Effector CD4-positive, alpha-beta T cell (primary cell): ENCODE measurements around the gene TSHZ1.

ENCODE experiments used
- DNase-seq: peaks from one replicate; pipeline ENCODE4 v3.0.0-alpha.2; 2020

Gene TSHZ1

DNA sequence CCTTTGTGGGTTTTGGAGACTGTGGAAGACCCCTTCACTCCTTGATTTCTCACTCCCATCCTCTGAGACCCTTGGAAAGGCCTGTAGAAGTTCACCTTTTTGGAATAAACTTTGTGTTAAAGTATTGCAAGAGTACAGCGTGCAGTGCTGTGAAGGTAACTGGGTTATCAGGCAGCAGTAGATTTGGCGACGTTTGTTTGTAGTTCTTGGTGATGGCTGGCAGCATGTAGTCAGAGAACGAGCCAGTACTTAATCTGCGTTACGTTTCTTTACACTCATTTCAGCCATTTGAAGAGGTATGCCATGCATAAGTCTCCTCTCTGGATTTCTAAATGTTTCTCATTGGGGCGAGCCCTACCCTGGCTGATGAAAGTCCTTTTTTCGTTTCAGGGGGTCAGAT is 64.6 kb downstream of the TSHZ1 start:
- no peak for DNase-seq

DNA sequence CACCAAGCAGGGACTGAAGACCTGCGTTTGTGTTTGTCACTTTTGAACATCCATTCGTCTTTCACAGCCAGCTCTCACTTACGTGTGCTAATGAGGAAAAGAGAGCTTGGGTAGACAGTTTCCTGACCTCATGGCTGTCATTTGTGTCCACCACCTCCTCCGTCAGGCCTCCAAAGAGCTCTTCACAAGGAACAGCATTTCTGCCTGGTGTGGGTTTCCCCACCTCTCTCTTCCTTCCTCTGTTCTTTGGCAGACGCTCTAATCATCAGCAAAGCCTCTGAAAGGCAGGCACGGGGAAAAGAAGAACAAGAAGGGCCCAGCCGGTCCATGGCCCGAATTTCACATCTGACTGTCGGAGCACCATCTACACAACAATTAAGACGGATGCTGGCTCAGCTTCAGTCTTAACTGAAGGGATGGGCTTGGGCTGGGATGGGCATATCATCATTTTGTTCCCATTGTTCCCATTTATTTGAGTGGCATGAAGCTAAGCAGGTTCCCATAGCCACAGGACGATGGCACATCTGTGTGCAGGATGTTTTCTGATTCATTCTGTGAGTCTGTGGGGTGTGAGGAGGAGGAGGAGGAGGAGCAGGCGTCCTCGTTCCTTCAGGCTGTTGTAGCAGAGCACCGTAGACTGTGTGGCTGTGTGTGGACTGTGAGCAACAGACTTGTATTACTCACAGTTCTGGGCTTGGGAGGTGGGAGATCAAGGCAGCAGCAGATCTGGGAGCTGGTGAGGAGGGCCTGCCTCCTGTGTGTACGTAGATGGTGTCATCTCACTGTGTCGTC is 66.4 kb downstream of the TSHZ1 start:
- no peak for DNase-seq

DNA sequence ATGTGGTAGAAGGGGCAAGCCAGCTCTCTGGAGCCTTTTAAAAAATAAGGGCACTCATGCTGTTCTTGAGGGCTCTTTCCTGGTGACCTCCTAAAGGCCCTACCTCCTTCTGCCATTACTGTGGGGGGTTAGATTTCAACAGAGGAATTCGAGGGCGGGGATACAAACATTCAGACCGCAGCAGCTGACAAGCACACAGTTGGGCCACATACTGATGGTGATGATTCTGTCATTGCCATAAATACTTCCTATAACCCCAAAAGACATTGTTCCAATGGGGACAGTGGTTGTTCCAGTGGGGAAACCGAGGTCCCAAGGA is 67.0 kb downstream of the TSHZ1 start:
- DNase-seq = no peak

DNA sequence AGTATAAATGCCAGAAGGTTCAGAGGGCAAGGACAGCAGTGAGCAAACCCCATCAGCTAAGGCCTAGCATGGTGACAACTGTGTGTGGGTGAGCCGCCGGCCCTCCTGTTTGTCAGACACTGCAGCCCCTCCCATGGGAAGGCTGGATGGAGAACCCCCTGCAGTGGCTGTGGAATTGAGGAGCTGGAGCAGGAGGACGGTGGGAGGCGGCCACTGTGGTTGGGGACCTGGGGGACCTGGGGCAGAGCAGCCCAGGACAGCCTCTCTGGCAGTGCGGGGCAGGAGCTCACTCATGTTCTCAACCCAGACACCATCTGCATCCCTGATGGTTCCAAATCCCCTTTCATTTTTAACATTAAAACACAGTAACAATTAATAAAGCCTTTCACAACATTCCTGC is 68.8 kb downstream of the TSHZ1 start:
- no peak for DNase-seq

DNA sequence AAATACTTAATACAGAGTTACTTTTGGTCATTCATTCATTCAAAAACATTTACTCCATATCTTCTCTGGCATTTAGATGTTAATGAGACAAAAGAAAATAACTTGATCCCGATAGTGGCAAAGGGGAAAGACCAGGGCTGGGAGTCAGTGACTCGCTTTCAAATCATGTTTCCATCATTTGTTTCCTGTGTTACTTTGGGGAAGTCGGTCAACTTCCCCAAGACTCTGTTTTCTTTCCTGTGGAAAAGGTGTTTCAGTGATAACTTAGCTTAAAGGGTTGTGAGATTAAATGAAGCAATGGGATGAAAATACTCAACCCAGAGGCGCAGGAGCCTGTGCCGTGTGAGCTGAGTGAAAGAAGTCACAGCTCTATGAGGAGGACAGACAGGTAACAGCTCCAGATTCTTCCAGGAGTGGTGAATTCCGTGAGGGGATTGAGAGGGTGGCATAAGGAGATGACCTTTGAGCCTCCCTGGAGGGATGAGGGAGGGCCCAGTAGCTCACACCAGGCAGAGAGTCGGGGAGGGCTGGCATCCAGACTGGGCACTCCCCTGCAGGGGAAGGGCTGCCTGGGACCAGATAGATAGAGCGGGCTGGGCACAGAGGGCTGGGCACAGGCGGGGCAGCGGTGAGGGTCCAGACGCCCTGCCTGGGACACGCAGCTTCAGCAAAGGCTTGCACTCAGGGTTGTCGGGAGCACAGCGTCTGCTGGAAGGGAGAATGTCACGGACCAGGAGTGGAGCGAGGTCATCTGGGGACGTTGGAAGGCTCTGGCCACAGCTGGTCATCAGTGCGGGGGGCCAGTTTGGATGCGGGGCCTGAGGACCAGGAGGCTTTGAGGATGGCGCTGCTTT is 70.1 kb downstream of the TSHZ1 start:
- no peak for DNase-seq

DNA sequence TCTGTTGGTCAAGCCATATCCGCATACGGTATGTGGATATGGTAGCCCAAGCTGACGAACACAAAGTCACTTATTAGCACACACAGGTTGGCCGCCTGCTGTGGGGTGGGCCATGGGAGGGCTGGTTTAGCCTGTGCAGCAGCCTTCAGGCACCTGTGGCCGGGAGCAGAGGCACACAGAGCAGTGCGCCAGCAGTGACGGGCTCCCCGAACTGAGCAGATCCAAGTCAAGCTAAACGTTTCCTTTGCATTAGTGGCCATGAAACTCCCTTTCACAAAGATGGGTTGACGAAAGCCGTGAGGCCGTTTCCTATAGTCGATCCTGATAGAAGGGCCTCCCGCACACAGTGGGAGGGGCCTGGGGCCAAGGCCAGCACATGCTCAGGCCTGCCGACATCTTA is 72.1 kb downstream of the TSHZ1 start:
- DNase-seq = no peak

DNA sequence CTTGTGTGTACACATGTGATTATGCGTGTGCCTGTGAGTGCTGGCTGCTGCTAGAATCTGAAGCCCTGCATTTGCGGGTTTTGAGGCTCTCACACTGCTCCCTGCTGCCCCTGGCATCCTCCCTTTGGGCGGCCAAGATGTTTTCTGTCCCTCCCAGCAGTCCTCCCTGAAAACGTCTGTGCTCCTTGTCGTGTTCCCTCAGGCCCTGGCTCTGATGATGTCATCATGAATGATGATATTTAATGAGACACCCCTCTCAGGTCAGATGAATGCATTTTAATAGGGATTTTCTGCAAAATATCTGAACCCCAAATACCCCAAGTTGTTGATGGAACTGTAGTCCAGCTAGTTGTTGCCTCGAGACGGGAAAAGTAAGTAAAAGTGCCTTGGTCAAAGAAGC is 73.1 kb downstream of the TSHZ1 start:
- DNase-seq = no peak

DNA sequence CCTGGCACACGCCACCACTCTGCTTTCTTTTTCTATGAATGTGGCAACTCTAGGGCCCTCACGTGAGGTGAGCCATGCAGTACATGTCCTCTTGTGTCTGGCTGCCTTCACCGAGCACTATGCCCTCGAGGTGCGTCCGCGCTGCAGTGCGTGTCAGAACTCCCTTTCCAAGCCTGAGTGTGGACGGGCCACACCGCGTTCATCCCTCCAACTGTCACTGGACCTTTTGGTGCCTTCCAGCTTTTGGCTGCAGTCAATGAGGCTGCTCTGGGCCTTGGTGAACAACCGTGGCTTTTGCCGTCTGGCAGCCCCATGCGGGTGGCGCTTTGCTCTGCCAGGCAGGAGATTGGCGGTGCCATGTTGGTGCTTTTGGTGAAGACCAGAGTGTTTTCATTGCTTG is 74.0 kb downstream of the TSHZ1 start:
- no peak for DNase-seq

DNA sequence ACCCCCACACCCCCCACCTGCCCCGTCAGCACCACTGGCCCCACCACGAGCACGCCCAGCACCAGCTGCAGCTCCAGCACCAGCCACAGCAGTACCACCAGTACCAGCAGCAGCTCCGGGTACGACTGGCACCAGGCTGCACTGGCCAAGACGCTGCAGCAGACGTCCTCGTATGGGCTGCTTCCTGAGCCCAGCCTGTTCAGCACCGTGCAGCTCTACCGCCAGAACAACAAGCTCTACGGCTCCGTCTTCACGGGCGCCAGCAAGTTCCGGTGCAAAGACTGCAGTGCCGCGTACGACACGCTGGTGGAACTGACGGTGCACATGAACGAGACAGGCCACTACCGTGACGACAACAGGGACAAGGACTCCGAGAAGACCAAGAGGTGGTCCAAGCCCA is 75.3 kb downstream of the TSHZ1 start:
- no peak for DNase-seq

DNA sequence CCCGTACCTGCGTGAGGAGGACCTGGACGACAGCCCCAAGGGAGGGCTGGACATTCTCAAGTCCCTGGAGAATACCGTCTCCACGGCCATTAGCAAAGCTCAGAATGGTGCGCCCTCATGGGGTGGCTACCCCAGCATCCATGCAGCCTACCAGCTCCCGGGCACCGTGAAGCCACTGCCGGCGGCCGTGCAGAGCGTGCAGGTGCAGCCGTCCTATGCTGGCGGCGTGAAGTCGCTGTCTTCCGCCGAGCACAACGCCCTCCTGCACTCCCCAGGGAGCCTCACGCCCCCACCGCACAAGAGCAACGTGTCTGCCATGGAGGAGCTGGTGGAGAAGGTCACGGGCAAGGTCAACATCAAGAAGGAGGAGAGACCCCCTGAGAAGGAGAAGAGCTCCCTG is 76.4 kb downstream of the TSHZ1 start:
- no peak for DNase-seq

DNA sequence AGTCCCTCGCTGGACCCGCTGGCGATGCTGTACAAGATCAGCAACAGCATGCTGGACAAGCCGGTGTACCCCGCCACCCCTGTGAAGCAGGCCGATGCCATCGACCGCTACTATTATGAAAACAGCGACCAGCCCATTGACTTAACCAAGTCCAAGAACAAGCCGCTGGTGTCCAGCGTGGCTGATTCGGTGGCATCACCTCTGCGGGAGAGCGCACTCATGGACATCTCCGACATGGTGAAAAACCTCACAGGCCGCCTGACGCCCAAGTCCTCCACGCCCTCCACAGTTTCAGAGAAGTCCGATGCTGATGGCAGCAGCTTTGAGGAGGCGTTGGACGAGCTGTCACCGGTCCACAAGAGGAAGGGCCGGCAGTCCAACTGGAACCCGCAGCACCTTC is 77.1 kb downstream of the TSHZ1 start:
- no peak for DNase-seq

DNA sequence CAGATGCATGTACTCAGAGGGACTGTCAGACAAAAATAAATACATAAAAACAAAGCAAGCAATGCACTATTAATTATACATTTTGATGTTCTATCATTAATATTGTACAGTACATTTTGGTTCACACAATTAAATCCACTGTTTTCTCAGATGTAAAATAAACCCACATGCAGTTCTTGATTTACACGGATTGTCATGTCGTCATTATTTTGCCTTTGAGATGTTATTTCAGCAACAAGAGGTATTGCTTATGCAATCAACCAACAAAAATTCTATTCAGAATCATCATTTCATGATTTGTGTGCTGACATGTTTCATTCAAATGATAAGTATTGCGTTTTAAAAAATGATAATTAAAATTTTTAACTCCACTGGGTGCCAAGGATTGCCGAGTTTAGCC is 79.2 kb downstream of the TSHZ1 start:
- DNase-seq = no peak

DNA sequence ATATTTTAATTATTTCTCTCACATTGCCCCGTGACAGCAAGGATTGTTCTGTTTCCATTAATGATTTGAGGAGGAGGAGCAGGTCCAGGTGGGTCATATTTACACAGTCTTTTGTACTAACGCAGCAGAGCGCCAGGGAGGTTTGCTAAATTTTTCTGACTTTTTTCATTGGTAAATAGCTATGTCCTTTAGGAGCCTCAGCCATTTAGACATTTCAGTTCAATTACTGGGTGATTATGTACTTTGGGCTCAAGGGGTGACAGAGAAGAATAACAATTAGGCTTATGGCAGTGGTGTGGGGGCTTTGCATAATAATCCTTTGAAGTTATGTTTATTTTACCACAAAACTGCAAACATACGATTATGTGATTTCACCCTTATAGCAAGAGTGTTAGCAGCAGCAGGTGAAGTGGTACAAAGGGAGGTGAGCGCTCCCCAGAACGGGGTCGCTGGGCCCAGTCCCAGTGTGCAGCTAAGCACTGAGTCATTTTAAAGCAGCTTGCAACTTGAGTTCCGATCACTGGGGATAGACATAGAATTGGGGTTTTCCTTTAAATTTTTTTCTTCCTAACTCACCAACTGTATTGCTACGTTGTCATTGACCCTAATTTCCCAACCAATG is 80.3 kb downstream of the TSHZ1 start:
- no peak for DNase-seq

DNA sequence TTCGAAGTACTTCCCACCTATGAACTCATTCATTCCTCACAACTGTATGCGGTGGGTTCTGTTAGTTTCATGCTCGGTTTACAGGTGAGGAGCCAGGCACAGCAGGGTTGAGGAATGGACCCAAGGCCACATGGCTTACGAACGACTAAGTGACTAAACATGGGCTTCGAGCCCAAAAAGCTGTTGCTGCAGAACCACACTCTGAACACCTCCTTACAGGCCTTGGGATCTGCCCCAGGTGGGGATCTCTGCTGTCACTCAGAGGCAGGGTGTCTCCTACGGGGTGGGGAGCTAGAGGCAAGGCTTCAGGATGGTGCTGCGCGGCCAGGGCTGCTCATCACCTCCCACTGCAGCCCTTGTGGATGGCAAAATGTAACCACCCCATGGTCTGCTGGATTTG is 80.9 kb downstream of the TSHZ1 start:
- no peak for DNase-seq

DNA sequence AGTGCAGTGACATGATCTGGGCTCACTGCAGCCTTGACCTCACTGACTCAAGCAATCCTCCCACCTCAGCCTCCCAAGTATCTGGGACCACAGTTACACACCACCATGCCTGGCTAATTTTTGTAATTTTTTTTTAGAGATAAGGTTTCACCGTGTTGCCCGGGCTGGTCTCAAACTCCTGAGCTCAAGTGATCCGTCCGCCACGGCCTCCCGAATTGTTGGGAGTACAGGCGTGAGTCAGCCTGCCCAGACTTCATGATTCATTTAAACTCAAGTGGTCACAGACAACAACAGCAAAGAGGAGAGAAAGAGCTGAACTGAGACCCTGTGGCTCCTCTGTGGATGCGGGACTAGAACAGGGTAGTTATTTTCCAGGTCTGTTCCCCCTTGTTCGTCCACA is 83.0 kb downstream of the TSHZ1 start:
- no peak for DNase-seq

DNA sequence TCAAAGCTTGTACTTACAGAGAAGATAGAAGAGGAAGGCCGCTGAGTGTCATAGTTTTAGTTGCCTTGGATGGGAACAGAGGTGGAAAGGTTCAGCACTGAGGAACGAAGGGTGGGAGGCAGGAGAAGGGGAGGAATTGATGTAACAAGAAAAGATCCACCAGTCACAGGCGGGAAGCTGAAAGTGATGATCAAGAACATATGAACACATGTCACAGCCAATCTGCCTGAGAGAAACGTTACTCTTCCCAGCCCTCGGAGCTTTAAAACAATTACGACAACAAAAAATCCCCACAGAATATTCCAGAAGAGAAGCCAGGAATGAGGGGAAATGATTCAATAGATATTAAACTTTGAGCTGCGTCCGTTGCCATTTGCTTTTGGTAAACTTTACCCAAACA is 87.1 kb downstream of the TSHZ1 start:
- DNase-seq = no peak

DNA sequence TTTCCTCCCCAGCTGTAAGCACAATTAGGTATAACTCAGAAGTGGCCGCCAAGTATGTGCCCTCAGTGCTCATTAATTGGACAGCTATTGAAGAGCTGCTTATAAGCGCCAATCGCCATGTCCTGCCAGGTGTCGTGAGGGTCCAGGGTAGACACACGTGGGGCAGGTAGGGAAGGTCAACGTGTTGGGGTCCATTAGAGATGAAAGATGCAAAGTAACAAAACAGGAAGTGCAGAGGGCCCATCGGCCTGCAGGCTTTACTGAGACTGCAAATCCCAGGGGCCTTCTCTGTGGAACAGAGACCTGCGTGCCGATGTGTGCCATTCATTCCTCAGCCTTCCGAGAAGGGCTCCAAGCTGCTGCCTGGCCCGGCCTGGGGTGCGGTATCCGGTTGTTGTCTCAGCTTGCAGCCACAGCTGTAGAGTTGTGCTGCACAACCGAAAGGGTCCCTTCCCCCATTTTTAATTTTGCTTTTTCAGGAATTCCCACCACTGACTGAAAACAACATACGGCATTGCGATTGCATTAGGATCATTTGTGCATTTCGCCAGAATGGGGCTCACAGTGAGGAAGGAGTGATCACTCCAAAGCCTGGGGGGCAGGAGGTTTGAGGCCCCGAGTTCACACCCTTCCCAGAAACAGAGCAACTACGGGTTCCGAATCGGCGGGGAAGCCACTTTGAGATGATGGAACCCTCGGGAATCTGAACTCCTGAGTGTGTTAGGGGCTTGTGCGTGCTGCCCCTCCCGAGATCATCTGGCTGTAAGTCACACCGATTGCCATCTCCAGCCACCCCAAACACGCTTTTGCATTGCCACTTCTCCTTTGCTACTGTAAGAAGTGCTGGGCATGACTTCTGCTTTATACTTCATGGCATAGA is 94.3 kb downstream of the TSHZ1 start:
- DNase-seq = no peak

DNA sequence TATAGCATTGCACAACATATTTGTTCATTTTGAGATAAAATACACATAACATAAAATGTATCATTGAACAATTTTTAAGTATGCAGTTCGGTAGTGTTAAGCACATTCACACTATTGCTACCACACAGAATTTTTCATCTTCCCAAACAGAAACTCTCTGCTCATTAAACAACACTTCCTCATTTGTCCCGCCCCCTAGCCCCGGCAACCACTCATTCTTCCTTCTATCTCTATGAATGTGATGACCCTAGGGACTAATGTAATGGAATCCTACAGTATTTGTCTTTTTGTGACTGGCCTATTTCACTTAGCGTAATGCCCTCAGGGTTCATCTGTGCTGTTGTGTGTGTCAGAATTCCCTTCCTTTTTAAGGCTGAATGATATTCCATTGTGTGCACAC is 95.4 kb downstream of the TSHZ1 start:
- no peak for DNase-seq

DNA sequence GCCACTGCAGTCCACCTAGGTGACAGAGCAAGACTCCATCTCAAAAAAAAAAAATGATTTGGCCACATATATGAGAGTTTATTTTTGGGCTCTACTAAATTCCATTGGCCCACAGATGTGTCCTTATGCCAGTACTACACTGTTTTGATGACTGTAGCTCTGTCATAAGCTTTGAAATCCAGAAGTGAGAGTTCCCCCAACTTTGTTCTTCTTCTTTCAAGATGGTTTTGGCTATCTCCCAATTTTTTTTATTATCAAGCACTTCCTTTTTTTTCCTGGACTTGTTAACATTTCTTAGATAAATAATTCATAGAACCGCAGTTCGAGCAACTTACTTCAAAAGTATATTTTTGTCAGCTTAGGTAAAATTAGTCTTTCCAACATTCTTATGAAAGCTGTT is 96.9 kb downstream of the TSHZ1 start:
- DNase-seq = no peak

DNA sequence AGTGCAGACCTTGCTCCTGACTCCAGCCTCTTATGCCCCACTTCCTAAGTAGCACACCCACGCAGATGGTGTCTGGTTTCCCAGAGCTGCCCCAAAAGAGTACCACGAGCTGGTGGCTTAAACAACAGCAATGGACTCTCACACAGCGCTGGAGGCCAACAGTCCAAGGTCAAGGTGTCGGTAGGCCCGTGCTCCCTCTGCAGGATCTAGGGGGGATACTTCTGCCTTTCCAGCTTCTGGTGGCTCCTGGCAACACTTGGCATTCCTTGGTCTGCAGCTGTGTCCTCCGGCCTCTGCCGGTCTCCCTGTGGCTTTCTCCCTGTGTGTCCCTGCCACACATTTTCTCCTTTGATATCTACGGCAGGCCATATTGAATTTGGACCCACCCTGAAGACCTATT is 99.0 kb downstream of the TSHZ1 start:
- DNase-seq = no peak

DNA sequence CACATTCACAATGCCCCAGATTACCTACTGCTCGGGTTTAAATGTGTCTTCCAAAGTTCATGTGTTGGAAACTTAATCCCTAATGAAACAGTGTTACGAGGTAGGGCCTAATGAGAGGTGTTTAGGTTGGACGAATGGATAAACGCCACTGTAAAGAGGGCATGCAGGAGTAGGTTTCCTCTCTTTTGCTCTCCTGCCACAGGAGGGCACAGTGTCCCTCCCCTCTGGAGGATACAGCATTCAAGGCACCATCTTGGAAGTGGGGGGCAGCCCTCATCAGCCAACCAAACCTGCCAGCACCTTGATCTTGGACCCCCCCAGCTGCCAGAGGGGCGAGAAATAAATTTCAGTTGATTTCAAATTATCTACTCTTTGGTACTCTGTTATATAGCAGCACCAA is 103.5 kb downstream of the TSHZ1 start:
- no peak for DNase-seq

DNA sequence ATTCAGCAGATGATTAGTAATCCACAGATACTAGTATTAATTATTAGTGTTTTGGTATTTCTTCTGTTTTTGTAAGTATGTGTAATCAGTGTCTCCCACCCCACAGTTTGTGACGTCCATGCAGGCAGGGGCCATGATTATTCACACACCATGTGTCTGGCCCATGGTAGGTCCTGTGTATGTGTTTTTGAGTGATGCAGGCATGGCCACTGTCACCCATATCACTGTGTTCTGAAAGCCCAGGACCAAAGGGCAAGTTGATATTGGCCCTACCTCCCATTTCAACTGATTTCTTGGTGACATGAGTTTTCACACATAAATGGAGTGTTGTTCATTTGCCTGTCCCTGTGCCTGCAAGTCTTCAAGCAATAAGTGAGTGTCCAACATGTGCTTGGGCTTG is 104.0 kb downstream of the TSHZ1 start:
- no peak for DNase-seq

DNA sequence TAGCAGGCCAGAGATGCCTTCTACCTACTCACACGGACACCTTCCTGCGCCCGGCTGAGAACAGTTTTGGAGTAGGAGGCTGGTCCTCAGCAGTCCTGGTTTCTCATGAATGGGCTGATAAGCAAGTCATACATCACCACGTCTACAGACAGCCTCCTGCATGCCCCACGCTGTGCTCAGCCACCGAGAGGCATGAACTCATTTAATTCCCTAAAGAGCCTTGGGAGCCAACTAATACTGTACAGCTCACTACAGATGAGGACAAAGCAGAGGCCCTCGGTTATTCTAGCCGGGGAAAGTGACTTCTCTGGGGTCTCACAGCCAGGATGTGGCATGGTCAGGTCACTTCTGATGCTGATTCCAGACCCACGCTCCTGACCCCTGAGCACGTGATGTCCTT is 105.6 kb downstream of the TSHZ1 start:
- no peak for DNase-seq
